ENCODE measurements around the gene IMPACT.

Gene IMPACT

DNA sequence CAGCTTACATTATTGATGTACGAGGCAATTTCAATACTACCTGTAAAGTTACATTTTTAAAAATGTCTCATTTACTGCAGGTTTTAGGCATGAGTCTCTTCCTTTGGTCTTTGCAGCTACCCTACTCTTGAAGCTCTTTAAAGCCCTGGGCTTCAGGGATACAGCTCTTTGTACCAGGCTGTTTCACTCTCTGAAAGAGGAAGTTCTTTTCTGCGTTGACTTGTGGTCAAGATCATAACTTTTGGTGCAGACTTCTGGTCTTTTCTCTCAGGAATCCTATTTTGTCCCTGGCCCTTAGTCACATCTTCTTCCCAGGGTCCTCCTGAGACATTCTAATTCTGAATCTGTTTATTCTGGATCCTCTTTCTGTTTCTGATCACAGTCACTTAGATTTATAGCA is 17.4 kb downstream of the IMPACT start:
- Mint-ChIP-seq H3K4me1 (peaks cover 7% of the 10 kb centered on the region), H3K4me3 (no peak overlapping the region), H3K9me3 (no peaks in the 10 kb centered on the region), H3K36me3 (peaks cover 23% of the 10 kb centered on the region), H3K27ac (no peak overlapping the region), H3K27me3 (no peaks in the 10 kb centered on the region)
- CTCF ChIA-PET, result interaction anchor here (1.2 kb wide), 1 partner anchor 45 kb away, joined by 3 read pairs; no protein-coding TSS in a partner anchor
- DNase-seq, result no peak

DNA sequence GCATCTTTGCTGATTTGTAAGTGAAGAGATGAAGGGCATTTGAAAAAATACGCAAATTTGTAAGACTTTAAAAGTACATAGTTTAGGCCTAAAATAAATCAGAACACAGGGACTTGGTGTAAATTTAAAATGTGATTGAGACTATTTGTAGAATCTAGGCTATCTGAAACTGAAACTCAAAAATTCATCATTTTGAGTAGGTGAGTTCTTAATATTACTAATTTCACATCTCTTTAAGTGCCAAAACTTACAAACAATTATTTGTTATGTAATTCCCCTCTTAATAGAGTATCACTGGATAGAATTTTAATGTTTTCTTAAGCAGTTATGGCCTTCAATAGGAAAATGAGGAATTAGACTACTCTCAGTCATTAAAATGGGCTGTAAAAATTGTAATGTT is 20.0 kb downstream of the IMPACT start:
- CTCF ChIA-PET, result interaction anchor here (1.0 to 2.3 kb wide), 5 partner anchors 12 to 42 kb away, joined by 4 to 34 read pairs (median 6); partner anchors contain the start of gene HRH4
- Mint-ChIP-seq H3K36me3 (peaks cover 29% of the 10 kb centered on the region), H3K27ac (no peak overlapping the region), H3K4me1 (peaks cover 7% of the 10 kb centered on the region), H3K4me3 (no peak overlapping the region), H3K27me3 (no peaks in the 10 kb centered on the region), H3K9me3 (no peaks in the 10 kb centered on the region)
- DNase-seq, result no peak

DNA sequence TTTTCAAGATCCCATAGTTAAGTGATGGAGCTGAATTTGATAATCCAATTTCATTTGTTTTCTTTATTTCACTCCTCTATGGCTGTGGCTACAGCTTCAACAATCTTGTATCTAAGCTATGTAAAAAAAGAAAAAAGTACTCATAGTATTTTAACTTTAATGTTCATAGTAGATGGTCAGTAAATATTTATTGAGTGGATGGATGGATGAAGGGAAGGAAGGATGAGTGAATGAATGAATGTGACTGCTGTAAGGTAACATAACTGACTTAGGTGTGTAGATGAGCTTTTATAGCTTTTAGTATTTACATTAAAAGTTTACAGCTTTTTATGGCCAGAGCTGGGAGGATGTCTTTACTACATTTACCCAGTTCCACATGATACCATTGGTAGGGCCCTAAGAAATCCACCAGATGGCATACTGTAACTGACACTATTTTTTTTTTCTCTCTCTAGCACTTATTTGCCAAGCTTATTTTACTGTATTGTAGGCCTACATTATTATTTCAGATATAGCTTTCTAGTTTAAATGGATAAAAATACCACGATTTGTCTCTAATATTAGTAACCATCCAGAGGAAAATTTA is 20.6 kb downstream of the IMPACT start:
- no peak overlapping the region for H3K27ac Mint-ChIP-seq
- CTCF ChIA-PET, result interaction anchor here (1.0 to 2.3 kb wide), 7 partner anchors 12 to 90 kb away, joined by 3 to 34 read pairs (median 6); partner anchors contain the start of gene HRH4

DNA sequence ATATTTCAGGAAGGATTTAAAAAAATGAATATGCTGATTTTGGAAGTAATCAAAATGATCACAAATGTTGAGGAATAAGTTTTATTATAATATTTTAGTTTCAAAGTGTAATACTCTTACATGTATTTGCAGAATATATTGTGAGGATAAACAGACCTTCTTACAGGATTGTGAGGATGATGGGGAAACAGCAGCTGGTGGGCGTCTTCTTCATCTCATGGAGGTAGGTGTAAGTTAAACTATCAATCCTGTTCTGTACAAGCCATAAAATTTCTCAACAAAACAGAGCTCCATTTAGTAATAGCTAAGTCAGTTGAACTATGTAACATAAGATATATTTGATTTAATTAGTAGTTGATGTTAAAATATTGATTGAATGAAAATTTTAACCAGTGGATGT is 21.5 kb downstream of the IMPACT start:
- Mint-ChIP-seq H3K27ac (no peak overlapping the region), H3K36me3 (peaks cover 28% of the 10 kb centered on the region), H3K9me3 (no peaks in the 10 kb centered on the region), H3K4me3 (no peak overlapping the region), H3K4me1 (peaks cover 7% of the 10 kb centered on the region), H3K27me3 (no peaks in the 10 kb centered on the region)
- DNase-seq, result no peak
- CTCF ChIA-PET, result interaction anchor here (1.1 to 2.3 kb wide), 4 partner anchors 13 to 91 kb away, joined by 3 to 34 read pairs (median 4); partner anchors contain the start of gene HRH4

More for the DNA sequence above, 20.6 kb downstream of the IMPACT start:
- Mint-ChIP-seq H3K4me1 (peaks cover 7% of the 10 kb centered on the region), H3K27me3 (no peaks in the 10 kb centered on the region), H3K4me3 (no peak overlapping the region), H3K36me3 (peaks cover 28% of the 10 kb centered on the region), H3K9me3 (no peaks in the 10 kb centered on the region)
- no peak for DNase-seq

DNA sequence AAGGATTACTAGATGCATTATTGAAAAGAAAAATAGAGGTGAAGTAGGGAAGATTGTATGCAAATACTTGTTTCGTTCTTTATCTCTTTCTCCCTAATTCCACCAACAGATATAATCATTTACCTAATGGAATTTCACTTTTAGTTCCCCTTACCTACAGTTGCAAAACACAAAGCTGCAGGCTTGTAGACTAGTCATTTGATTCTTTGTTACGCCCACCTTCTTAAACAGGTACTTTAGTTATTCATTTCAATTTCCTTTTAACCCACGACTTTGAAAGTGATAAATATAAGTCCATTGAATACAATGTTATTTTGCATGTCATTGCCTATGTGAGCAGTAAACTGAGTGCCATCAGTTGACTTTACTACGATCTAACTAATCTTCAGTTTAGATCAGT is 30.1 kb downstream of the IMPACT start:
- Mint-ChIP-seq H3K36me3 (peaks cover 7% of the 10 kb centered on the region), H3K4me3 (no peak overlapping the region), H3K4me1 (peaks cover 5% of the 10 kb centered on the region), H3K27me3 (no peaks in the 10 kb centered on the region), H3K9me3 (no peaks in the 10 kb centered on the region), H3K27ac (no peak overlapping the region)
- no peak for DNase-seq
- CTCF ChIA-PET, result no interaction called here

DNA sequence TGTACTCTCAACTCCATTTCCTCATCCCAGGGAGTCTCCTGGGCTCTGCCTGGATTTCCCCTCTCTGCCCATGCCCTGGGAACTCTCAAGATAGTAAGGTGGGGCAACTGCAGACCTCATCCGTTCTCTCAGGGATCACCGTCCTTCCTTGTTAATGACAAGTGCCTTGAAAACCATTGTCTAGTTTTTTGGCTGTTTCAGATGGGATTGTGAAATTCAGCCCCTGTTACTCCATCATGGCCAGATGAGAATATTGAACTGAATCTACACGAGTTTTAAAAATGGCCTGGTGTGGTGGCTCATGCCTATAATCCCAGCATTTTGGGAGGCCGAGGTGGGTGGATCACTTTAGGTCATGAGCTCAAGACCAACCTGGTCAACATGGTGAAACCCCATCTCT is 33.3 kb downstream of the IMPACT start:
- H3K27ac Mint-ChIP-seq, result no peak overlapping the region
- CTCF ChIA-PET, result interaction anchor here (1.0 to 1.6 kb wide), 4 partner anchors 11 to 29 kb away, joined by 3 to 6 read pairs (median 4); no protein-coding TSS in a partner anchor

DNA sequence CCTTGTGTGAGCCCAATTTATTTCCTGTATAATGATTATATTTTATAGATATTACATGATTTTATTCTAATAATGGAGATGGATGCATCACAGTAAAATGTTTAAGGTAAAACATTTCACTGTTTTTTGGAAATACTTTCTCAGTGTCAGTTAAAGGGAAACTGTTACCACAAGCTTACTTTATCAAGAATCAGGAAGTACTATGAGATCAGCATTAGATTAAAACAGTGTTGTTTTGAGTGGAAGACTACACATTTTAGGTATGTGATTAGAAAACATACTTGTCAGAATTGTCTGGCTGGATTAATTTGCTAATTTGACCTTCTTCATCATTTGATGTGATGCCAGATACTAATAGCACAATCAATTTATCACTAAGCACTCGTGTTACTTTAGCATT is 33.9 kb downstream of the IMPACT start, which contains the start of gene HRH4:
Gene HRH4, plus strand, starts transcription at position 250 of the 400 bp plus-strand sequence. Its CDS starts 92 bp downstream, at position 342.
- Mint-ChIP-seq H3K27me3 (peaks cover 9% of the 10 kb centered on the region), H3K36me3 (peaks cover 2% of the 10 kb centered on the region), H3K4me3 (no peak within 1 kb of the TSS), H3K9me3 (no peaks in the 10 kb centered on the region), H3K4me1 (peaks cover 14% of the 10 kb centered on the region), H3K27ac (no peak within 1 kb of the TSS)
- CTCF ChIA-PET, result interaction anchor here (1.0 to 1.6 kb wide), 5 partner anchors 11 to 29 kb away, joined by 3 to 7 read pairs (median 6); no protein-coding TSS in a partner anchor
- no peak for DNase-seq

More for the DNA sequence above, 33.3 kb downstream of the IMPACT start:
- H3K4me1 Mint-ChIP-seq, result peaks cover 14% of the 10 kb centered on the region
- H3K36me3 Mint-ChIP-seq, result peaks cover 2% of the 10 kb centered on the region
- no peaks in the 10 kb centered on the region for H3K9me3 Mint-ChIP-seq
- DNase-seq, result no peak
- peaks cover 3% of the 10 kb centered on the region for H3K27me3 Mint-ChIP-seq
- no peak overlapping the region for H3K4me3 Mint-ChIP-seq

DNA sequence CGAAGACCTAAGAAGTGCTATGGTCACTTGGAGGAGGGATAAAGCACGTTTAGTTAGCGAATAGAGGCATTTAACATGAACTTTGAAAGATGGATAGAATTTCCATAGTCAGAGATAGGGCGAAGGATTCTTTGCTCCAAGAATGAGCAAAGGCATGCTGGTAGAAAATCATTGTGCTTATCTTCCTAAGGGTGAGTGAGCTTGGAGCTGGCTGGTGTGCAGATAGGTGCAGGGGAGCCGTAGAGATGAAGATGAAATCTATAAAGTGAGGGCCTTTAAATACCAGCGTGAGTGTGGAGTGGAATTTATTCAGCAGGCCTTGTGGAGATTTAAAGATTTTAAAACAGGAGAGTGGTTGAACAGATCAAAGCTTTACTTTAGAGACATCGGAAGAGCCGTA is 35.5 kb downstream of the IMPACT start:
- no peak for DNase-seq
- Mint-ChIP-seq H3K27ac (no peak overlapping the region), H3K4me3 (no peak overlapping the region), H3K27me3 (peaks cover 9% of the 10 kb centered on the region), H3K36me3 (no peaks in the 10 kb centered on the region), H3K9me3 (no peaks in the 10 kb centered on the region), H3K4me1 (peaks cover 14% of the 10 kb centered on the region)
- CTCF ChIA-PET, result interaction anchor here (0.9 to 1.0 kb wide), 2 partner anchors 11 to 33 kb away, joined by 3 to 4 read pairs; no protein-coding TSS in a partner anchor

DNA sequence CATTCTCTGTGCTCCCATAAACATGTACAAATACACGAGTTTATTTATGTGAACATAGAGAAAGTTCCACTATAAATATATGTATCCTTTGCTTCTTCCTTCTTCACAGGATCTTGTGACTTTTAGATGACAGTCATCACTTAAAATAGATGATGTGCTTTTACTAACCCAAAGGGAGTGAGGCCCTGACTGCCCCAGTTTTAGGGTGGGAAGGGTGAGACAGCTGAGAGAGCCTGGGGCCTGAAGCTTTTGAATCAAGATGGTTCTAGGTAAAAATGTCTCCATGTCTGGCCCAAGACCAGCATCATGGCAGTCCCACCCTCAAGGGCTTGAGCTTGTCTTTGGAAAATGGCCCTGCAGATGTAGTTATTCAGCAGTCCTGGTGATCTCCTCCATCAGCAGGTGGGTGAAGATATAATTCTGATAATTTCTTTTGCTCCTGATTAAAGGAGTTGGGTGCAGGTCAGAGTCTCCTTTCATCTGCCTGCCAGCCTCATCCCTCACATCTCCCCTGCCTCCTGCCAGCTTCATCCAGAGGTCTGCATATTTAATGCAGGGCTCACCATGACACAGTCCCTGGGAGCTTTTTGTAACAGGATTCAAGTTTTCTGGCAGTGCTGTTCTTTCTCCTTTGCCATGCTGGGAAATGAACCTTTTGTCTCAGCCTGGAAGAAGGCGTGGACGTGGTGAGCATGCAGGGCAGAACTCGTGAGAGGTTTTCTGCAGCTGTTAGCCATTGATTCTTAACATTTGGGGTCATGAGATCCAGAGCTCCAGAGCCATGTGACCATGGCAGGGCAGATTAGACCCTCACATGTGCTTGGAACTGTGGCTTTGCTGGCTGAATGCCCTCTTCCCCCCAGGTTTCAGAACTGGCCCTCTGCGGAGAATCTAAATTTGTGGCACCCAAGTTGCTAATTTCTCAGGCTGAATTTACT is 36.6 kb downstream of the IMPACT start:
- DNase-seq, result no peak
- CTCF ChIA-PET, result interaction anchor here (0.9 to 1.0 kb wide), 2 partner anchors 12 to 34 kb away, joined by 3 to 4 read pairs; no protein-coding TSS in a partner anchor
- no peaks in the 10 kb centered on the region for H3K36me3 Mint-ChIP-seq

DNA sequence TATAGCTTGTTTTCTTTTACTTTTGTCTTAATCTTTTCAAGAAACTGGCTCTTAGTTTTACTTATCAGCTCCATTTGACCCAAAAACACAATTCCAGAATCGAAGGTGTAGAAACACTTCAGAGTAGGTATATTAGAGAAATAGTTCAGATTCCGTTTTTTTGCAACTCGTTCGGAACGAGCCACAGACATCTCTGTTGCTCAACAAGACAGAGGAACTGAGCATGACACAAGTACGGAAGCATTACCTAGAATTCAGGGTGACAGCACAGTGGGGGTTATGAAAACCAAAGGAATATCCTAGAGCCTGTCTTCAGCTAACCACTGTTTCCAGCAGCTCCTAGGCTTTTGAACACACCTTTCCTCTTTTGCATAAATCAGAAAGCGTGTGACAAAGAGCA is 39.0 kb downstream of the IMPACT start:
- DNase-seq, result no peak
- peaks cover 9% of the 10 kb centered on the region for H3K27me3 Mint-ChIP-seq
- CTCF ChIA-PET, result interaction anchor here (1.1 kb wide), 1 partner anchor 23 kb away, joined by 4 read pairs; no protein-coding TSS in a partner anchor
- H3K36me3 Mint-ChIP-seq, result no peaks in the 10 kb centered on the region
- H3K9me3 Mint-ChIP-seq, result no peaks in the 10 kb centered on the region
- H3K27ac Mint-ChIP-seq, result no peak overlapping the region
- peaks cover 12% of the 10 kb centered on the region for H3K4me1 Mint-ChIP-seq
- no peak overlapping the region for H3K4me3 Mint-ChIP-seq

More for the DNA sequence above, 36.6 kb downstream of the IMPACT start:
- Mint-ChIP-seq H3K4me3 (no peak overlapping the region), H3K9me3 (no peaks in the 10 kb centered on the region), H3K27me3 (peaks cover 9% of the 10 kb centered on the region), H3K4me1 (peaks cover 14% of the 10 kb centered on the region), H3K27ac (no peak overlapping the region)

DNA sequence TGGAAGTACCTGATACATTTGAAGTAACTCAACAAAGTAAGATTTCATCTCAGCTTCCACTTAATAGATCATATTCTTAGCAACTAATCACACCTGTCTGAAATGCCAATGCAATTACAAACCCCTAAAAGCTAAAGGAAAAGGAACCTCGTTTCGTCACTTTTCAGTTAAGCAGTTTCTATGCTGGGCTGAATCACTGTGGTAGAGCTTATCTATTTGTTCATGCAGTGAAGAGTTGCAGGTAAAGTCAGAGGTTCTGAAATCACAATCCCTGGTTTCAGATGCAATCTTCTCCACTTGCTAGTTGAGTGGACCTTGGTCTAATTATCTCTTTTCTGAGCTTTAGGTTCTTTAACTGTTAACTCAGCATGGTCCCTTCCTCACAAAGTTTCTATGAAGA is 40.3 kb downstream of the IMPACT start:
- Mint-ChIP-seq H3K4me3 (no peak overlapping the region), H3K36me3 (no peaks in the 10 kb centered on the region), H3K4me1 (peaks cover 8% of the 10 kb centered on the region), H3K9me3 (no peaks in the 10 kb centered on the region), H3K27ac (no peak overlapping the region), H3K27me3 (peaks cover 9% of the 10 kb centered on the region)
- DNase-seq, result no peak
- CTCF ChIA-PET, result interaction anchor here (1.1 kb wide), 1 partner anchor 22 kb away, joined by 4 read pairs; no protein-coding TSS in a partner anchor

DNA sequence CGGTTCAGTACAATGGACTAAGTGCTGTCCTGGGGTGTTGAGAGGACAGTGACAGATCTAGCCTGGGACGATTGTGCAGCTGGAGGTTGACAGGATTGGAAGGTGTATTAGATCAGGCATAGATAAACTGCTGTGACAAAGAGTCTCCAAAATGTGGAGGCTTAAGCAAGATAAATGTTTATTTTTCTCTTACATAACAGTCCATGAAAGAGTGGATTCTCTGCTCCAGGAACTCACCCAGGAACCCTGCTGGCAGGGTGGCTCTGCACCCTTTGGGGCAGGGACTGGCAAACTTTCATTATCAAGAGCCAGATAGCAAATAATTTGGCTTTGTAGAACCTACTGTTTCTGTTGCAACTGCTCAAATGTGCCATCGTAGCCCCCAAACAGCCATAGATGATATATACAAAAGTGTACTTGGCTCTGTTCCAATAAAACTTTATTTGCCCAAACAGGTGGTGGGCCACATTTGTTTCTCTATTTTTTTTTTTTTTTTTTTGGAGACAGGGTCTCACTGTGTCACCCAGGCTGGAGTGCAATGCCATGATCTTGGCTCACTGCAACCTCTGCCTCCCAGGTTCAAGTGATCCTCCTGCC is 43.6 kb downstream of the IMPACT start:
- H3K36me3 Mint-ChIP-seq, result no peaks in the 10 kb centered on the region
- H3K4me3 Mint-ChIP-seq, result no peak overlapping the region
- H3K4me1 Mint-ChIP-seq, result no peaks in the 10 kb centered on the region
- no peak for DNase-seq
- H3K9me3 Mint-ChIP-seq, result no peaks in the 10 kb centered on the region
- H3K27ac Mint-ChIP-seq, result no peak overlapping the region
- peaks cover 11% of the 10 kb centered on the region for H3K27me3 Mint-ChIP-seq
- CTCF ChIA-PET, result interaction anchor here (0.7 kb wide), 1 partner anchor 15 kb away, joined by 3 read pairs; no protein-coding TSS in a partner anchor

DNA sequence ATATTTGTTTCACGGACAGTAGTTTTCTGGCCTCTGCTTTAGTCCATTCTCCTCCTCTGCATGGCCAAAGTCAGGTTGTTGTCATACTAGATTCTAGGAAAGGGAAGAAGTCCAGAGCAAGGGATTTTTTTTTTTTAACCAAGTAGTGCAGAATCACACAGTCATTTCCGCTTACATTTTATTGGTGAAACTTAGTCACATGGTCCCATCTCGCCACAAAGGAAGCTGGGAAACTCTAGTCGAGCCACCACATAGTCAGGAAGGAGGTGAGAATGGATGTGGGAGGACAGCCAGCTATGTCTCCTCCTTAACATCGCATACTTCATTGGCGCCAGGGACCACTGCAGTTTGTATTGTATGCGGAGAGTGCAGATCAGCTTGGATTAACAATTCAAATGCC is 44.3 kb downstream of the IMPACT start:
- CTCF ChIA-PET, result interaction anchor here (0.7 kb wide), 1 partner anchor 15 kb away, joined by 3 read pairs; no protein-coding TSS in a partner anchor
- Mint-ChIP-seq H3K36me3 (no peaks in the 10 kb centered on the region), H3K27me3 (peaks cover 13% of the 10 kb centered on the region), H3K4me3 (no peak overlapping the region), H3K9me3 (no peaks in the 10 kb centered on the region), H3K4me1 (peaks cover 2% of the 10 kb centered on the region), H3K27ac (no peak overlapping the region)
- no peak for DNase-seq

Data from activated naive CD4-positive, alpha-beta T cell treated with anti-CD3 and anti-CD28 coated beads, Interleukin-2, amount 10 ng/mL, durations not matched to agents 7 days and 5 days (primary cell).